IMR-90 (cell line): ENCODE measurements around the gene NDNF. TPM values are rescaled to one million over a fixed set of nuclear protein-coding genes. Genes with fewer than 3 reads are reported as not detected.

Experiments
- ATAC-seq: fragments of 200-7000 bp; cut with Tn5 transposase; 2 replicates; pipeline ENCODE4 v1.9.1; 2020; ENCODE audit warnings: low read depth, mild to moderate bottlenecking, moderate library complexity
- BruUV-seq: library from RNA; stranded (reverse); fragments of 400-500 nt; replicated peaks from 2 replicates; lab custom pipeline; 2021; lab: Mats Ljungman, UMichigan
- CTCF ChIA-PET: fragments of 300-600 bp; formaldehyde crosslinking; extraction: SDS; loops from one replicate; lab custom pipeline; 2021; ENCODE audit warnings: antibody characterized with exemption; lab: Yijun Ruan, JAX
- POLR2A ChIA-PET: fragments of 300-600 bp; sonication (Branson Sonifier 250); formaldehyde crosslinking; loops from one replicate; lab custom pipeline; 2022; ENCODE audit warnings: antibody characterized with exemption; ENCODE audit not compliant: unreplicated experiment; lab: Charles Lee
- DNase-seq: peaks from one replicate; pipeline ENCODE4 v3.0.0; 2013
- H2AFZ ChIP-seq: replicated peaks from 2 replicates; pipeline ENCODE3; 2013; ENCODE audit warnings: low read length, mild to moderate bottlenecking; ENCODE audit not compliant: poor library complexity
- H2AK5ac ChIP-seq: 2 replicates; pipeline ENCODE4 v1.6.1; 2013; ENCODE audit warnings: low read depth, low read length, inconsistent platforms
- H2AK9ac ChIP-seq: replicated peaks from 2 replicates; pipeline ENCODE3; 2013; ENCODE audit warnings: mild to moderate bottlenecking, low read depth, low read length, moderate library complexity; ENCODE audit not compliant: poor library complexity
- H2BK120ac ChIP-seq: 2 replicates; pipeline ENCODE4 v1.6.1; 2013; ENCODE audit warnings: low read depth, low read length, inconsistent platforms
- H2BK15ac ChIP-seq: 3 replicates; pipeline ENCODE4 v1.6.1; 2013; ENCODE audit warnings: low read depth, low read length, inconsistent platforms
- H2BK20ac ChIP-seq: 2 replicates; pipeline ENCODE4 v1.6.1; 2013; ENCODE audit warnings: low read depth, mild to moderate bottlenecking, inconsistent platforms, low read length, moderate library complexity
- H2BK5ac ChIP-seq: 2 replicates; pipeline ENCODE4 v1.6.1; 2013; ENCODE audit warnings: mild to moderate bottlenecking, low read depth, low read length, inconsistent platforms; ENCODE audit not compliant: poor library complexity, severe bottlenecking
- H3K14ac ChIP-seq: replicated peaks from 2 replicates; pipeline ENCODE4 v1.6.1; 2013; ENCODE audit warnings: low read depth, low read length, inconsistent platforms
- H3K18ac ChIP-seq: 2 replicates; pipeline ENCODE4 v1.6.1; 2013; ENCODE audit warnings: low read depth, low read length, control low read depth
- H3K23ac ChIP-seq: 2 replicates; pipeline ENCODE4 v1.6.1; 2013; ENCODE audit warnings: low read depth, low read length, inconsistent platforms
- H3K27ac ChIP-seq: 2 replicates; pipeline ENCODE4 v1.5.1; 2013; ENCODE audit warnings: mild to moderate bottlenecking, control low read depth, low read length; ENCODE audit not compliant: insufficient read depth
- H3K27me3 ChIP-seq: 2 replicates; pipeline ENCODE4 v1.6.1; 2013; ENCODE audit warnings: low read length; ENCODE audit not compliant: control insufficient read depth, insufficient read depth
- H3K36me3 ChIP-seq: 2 replicates; pipeline ENCODE4 v1.6.1; 2013; ENCODE audit warnings: low read length, mixed read lengths; ENCODE audit not compliant: control insufficient read depth, insufficient read depth
- H3K4ac ChIP-seq: 2 replicates; pipeline ENCODE4 v1.6.1; 2013; ENCODE audit warnings: low read depth, low read length, inconsistent platforms
- H3K4me1 ChIP-seq: 2 replicates; pipeline ENCODE4 v1.6.1; 2013; ENCODE audit warnings: low read length, mixed read lengths; ENCODE audit not compliant: control insufficient read depth, insufficient read depth
- H3K4me2 ChIP-seq: 2 replicates; pipeline ENCODE4 v1.6.1; 2013; ENCODE audit warnings: low read depth, mild to moderate bottlenecking, control low read depth, low read length, moderate library complexity
- H3K4me3 ChIP-seq: 2 replicates; pipeline ENCODE4 v1.5.1; 2013; ENCODE audit warnings: low read depth, mild to moderate bottlenecking, control low read depth, low read length, moderate library complexity; ENCODE audit not compliant: insufficient read depth
- H3K56ac ChIP-seq: 2 replicates; pipeline ENCODE4 v1.6.1; 2013; ENCODE audit warnings: low read length, inconsistent platforms; ENCODE audit not compliant: insufficient read depth; ENCODE audit errors: extremely low read depth
- H3K79me1 ChIP-seq, 2 experiments: 2 replicates each; pipeline ENCODE4 v1.6.1; 2013; ENCODE audit warnings: low read length in 2 of 2, inconsistent platforms in 1 of 2, low read depth in 1 of 2
- H3K9ac ChIP-seq: 2 replicates; pipeline ENCODE4 v1.6.1; 2013; ENCODE audit warnings: low read depth, low read length, control low read depth
- H3K9me1 ChIP-seq: 2 replicates; pipeline ENCODE4 v1.6.1; 2013; ENCODE audit warnings: low read length, inconsistent platforms; ENCODE audit not compliant: insufficient read depth
- H3K9me3 ChIP-seq: 2 replicates; pipeline ENCODE4 v1.6.1; 2013; ENCODE audit warnings: low read length; ENCODE audit not compliant: control insufficient read depth, insufficient read depth
- H4K20me1 ChIP-seq: 2 replicates; pipeline ENCODE4 v1.6.1; 2013; ENCODE audit warnings: low read length, inconsistent platforms; ENCODE audit not compliant: insufficient read depth
- H4K5ac ChIP-seq: 2 replicates; pipeline ENCODE4 v1.6.1; 2013; ENCODE audit warnings: mild to moderate bottlenecking, low read depth, low read length, control low read depth
- H4K8ac ChIP-seq, 2 experiments: 2 replicates each; pipeline ENCODE4 v1.6.1; 2013; ENCODE audit warnings: low read depth in 2 of 2, low read length in 2 of 2, control low read depth in 1 of 2, inconsistent platforms in 1 of 2
- H4K91ac ChIP-seq: 2 replicates; pipeline ENCODE4 v1.6.1; 2013; ENCODE audit warnings: low read depth, low read length, inconsistent platforms; ENCODE audit not compliant: insufficient read depth
- CHD1 ChIP-seq: IDR thresholded peaks from 2 replicates; pipeline ENCODE4 v1.6.1; 2012; ENCODE audit warnings: low read depth, low read length, improper control_type of control experiment
- FOS ChIP-seq: fragments of 150-350 bp; IDR thresholded peaks from 2 replicates; pipeline ENCODE4 v1.6.1; 2016; ENCODE audit warnings: low read depth, low read length
- MAFK ChIP-seq: IDR thresholded peaks from 2 replicates; pipeline ENCODE4 v1.6.1; 2012; ENCODE audit warnings: low read depth, low read length, improper control_type of control experiment
- MXI1 ChIP-seq: IDR thresholded peaks from 2 replicates; pipeline ENCODE4 v1.6.1; 2012; ENCODE audit warnings: low read depth, mild to moderate bottlenecking, low read length, moderate library complexity, borderline replicate concordance
- NFE2L2 ChIP-seq: fragments of 150-350 bp; IDR thresholded peaks from 2 replicates; pipeline ENCODE4 v1.6.1; 2016; ENCODE audit warnings: low read depth, mild to moderate bottlenecking, low read length
- RAD21 ChIP-seq: IDR thresholded peaks from 2 replicates; pipeline ENCODE4 v1.6.1; 2012; ENCODE audit warnings: low read length, improper control_type of control experiment
- RFX5 ChIP-seq: IDR thresholded peaks from 2 replicates; pipeline ENCODE4 v1.8.0; 2012; ENCODE audit warnings: low read depth, mild to moderate bottlenecking, low read length, moderate library complexity
- WGBS, 2 experiments: methylation state at CpG; one replicate each; pipeline versions ENCODE4 v1.1.5 to v1.1.7; 2013; ENCODE audit warnings: missing lambda C conversion rate in 2 of 2; ENCODE audit not compliant: insufficient read length in 1 of 2; ENCODE audit errors: extremely low coverage in 2 of 2; 5-methylcytosine and 5-hydroxymethylcytosine counted together
- dilution Hi-C: fragments of 300-500 bp; cut with HindIII; formaldehyde crosslinking; loops from one replicate; pipeline ENCODE4 v1.14.3; 2018; ENCODE audit warnings: low sequenced_read_pairs; ENCODE audit not compliant: unreplicated experiment
- in situ Hi-C: fragments of 300-500 bp; cut with MboI; formaldehyde crosslinking; loops from 3 replicates; pipeline ENCODE4 v1.14.3; 2019; ENCODE audit warnings: low sequenced_read_pairs, inconsistent platforms, mixed read lengths
- intact Hi-C: fragments of 100-400 bp; cut with micrococcal nuclease; formaldehyde crosslinking; loops from 2 replicates; pipeline ENCODE4 v1.10.0; 2022
- polyA plus RNA-seq, 3 experiments: library from polyadenylated mRNA; depleted of rRNA; stranded (reverse); fragments of >200 nt; gene quantifications; 2 replicates each; pipeline ENCODE4 v1.2.3, GENCODE V29; 2012; ENCODE audit warnings: low replicate concordance in 1 of 3
- total RNA-seq: library from RNA; depleted of rRNA; stranded (reverse); fragments of >200 nt; gene quantifications from 2 replicates; pipeline ENCODE4 v1.2.3, GENCODE V29; 2012

Gene NDNF
- total and polyA plus RNA-seq, 2 of the 4 experiments (the other 2 are of a cell fraction) = under 0.01 TPM; not detected in 1

DNA sequence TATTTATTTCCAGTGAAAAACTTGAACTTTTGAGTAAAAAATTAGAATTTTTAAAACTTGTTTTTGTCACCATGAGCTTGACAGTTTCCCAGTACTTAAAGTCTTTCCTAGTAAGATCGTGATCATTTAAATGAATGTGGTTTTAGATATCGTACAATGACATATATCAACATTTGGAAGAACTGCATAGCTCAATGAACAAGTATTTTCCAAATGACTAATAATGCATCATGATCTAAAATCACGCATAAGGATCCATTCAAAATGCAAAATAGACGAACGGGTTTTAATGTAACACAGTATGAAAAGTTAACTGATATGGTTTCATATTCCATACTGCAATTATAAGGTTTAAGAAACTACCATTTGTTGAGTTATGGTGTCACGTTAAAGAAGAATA is 4.1 kb upstream of the NDNF start:
- ATAC-seq = no peak
- Histone ChIP-seq H2BK15ac (no peak overlapping the region), H4K20me1 (no peaks in the 10 kb centered on the region), H2AFZ (no peak overlapping the region), H3K14ac (no peak overlapping the region), H3K4me2 (no peak overlapping the region), H3K9ac (no peak overlapping the region), H2BK120ac (no peak overlapping the region), H3K4ac (no peak overlapping the region), H4K8ac (no peak overlapping the region), H3K27me3 (peaks cover 36% of the 10 kb centered on the region), H2BK5ac (no peak overlapping the region), H3K36me3 (no peaks in the 10 kb centered on the region), H3K4me3 (no peak overlapping the region), H4K91ac (no peak overlapping the region), H3K27ac (no peak overlapping the region), H2BK20ac (no peak overlapping the region), H3K9me3 (no peaks in the 10 kb centered on the region), H4K5ac (no peak overlapping the region), H3K79me1 (no peaks in the 10 kb centered on the region), H2AK9ac (no peak overlapping the region), H3K18ac (no peak overlapping the region), H3K23ac (no peak overlapping the region), H2AK5ac (no peak overlapping the region), H3K56ac (no peak overlapping the region), H3K4me1 (peaks cover 2% of the 10 kb centered on the region; the same call in 1 of the 2 replicates), H3K9me1 (no peaks in the 10 kb centered on the region)
- in situ Hi-C loops = loop anchor here (25.0 kb wide), 1 partner anchor 364 kb away; no protein-coding TSS in a partner anchor
- DNase-seq = no peak
- dilution Hi-C loops = no loop called here
- no TSS peak for BruUV-seq
- no CpG with 5 or more reads among the region's 6 CpGs for WGBS, 2 experiments
- intact Hi-C loops = no loop called here
- CTCF ChIA-PET = interaction anchor here (0.6 kb wide), 1 partner anchor 404 kb away, joined by 3 read pairs; no protein-coding TSS in a partner anchor
- TF ChIP-seq MXI1 (no peak), RAD21 (no peak), MAFK (no peak), FOS (no peak), NFE2L2 (no peak), CHD1 (no peak), RFX5 (no peak)
- POLR2A ChIA-PET = no interaction called here
